H1 (cell line): ENCODE measurements around the gene AFAP1L2. TPM values are rescaled to one million over a fixed set of nuclear protein-coding genes. Genes with fewer than 3 reads are reported as not detected.

ENCODE experiments used
- CTCF ChIP-seq, 3 experiments: IDR thresholded peaks; 1 replicate in 2 of 3; 2 replicates in 1 of 3; pipeline versions ENCODE4 v1.5.1 to v1.6.1; 2011; ENCODE audit warnings: low read length in 3 of 3, mild to moderate bottlenecking in 3 of 3, inconsistent platforms in 2 of 3, low read depth in 1 of 3, moderate library complexity in 1 of 3; ENCODE audit not compliant: insufficient read depth in 1 of 3; ENCODE audit errors: control extremely low read depth in 1 of 3
- FOSL1 ChIP-seq: IDR thresholded peaks from 2 replicates; pipeline ENCODE4 v1.6.1; 2011; ENCODE audit warnings: mild to moderate bottlenecking, low read depth, low read length, moderate library complexity; ENCODE audit not compliant: insufficient read depth
- KDM4A ChIP-seq: IDR thresholded peaks from one replicate; pipeline ENCODE4 v1.7.1; 2012; ENCODE audit warnings: low read depth, mild to moderate bottlenecking, moderate library complexity, low read length, inconsistent platforms; ENCODE audit not compliant: severe bottlenecking
- SP1 ChIP-seq: IDR thresholded peaks from 2 replicates; pipeline ENCODE4 v1.6.1; 2011; ENCODE audit warnings: low read depth, low read length
- ZNF274 ChIP-seq: IDR thresholded peaks from 2 replicates; pipeline ENCODE4 v1.7.0; 2012; ENCODE audit warnings: low read length, borderline replicate concordance; ENCODE audit errors: extremely low read depth
- polyA plus RNA-seq, 7 experiments: library from polyadenylated mRNA; depleted of rRNA in 3 of 7; stranded (reverse) in 5 of 7; unstranded in 2 of 7; fragments of >200 nt in 5 of 7; fragments of 200-250 nt in 2 of 7; gene quantifications; 1 replicate in 5 of 7; 2 replicates in 1 of 7; 4 replicates in 1 of 7; pipeline versions ENCODE4 v1.2.1 to v1.2.3, GENCODE V29; 2011 to 2013; ENCODE audit warnings: missing spikeins in 2 of 7, mixed read lengths in 2 of 7
- total RNA-seq: library from RNA; stranded (reverse); fragmentation: NEBNext Ultra II Directional; extraction: Animal tissue kit (Norgen Biotek cat#: 25700); gene quantifications from 2 replicates; pipeline ENCODE4 v1.2.1, GENCODE V29; 2021

Gene AFAP1L2
- total and polyA plus RNA-seq, 2 of the 8 experiments (the other 6 are each of a cell fraction or from before 2014, with no cell fraction given), result 3.9 to 6.4 TPM

GRCh38 chr10:114384181-114384580 lies 20.1 kb downstream of the AFAP1L2 start (continued):
- TF ChIP-seq CTCF (IDR thresholded peaks at IDR 0.05; ENCODE audit: control extremely low read depth in 1 of 3, insufficient read depth in 1 of 3, low read depth in 1 of 3, low read length in 3 of 3) (no peak), SP1 (no peak), FOSL1 (no peak), ZNF274 (no peak), KDM4A (no peak)
